NCI-H1436 (cell line): Measurements from ENCODE around the gene RPA3.

Experiments
- DNase-seq: peaks from one replicate; lab custom pipeline; 2025; lab: John Stamatoyannopoulos, UW

Gene RPA3

DNA sequence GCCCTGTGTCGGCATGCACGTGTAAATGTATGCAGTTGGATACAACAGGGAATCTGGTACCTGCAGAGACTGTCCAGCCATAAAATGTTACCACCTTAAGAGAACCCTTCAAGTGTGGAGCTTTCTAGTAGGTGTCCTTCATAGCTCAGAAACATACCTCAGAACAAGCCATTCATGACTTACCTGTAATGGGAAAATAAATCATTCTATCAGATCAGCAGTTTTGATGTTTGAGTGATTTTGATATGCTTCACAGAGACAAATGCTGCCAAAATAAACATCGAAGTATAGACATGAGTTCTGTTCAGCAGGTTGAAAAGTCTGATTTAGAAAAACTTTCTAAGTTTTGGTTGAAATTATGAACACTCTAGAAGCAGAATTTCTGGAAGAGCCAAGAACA is 111.4 kb downstream of the RPA3 start:
- DNase-seq, result no peak

DNA sequence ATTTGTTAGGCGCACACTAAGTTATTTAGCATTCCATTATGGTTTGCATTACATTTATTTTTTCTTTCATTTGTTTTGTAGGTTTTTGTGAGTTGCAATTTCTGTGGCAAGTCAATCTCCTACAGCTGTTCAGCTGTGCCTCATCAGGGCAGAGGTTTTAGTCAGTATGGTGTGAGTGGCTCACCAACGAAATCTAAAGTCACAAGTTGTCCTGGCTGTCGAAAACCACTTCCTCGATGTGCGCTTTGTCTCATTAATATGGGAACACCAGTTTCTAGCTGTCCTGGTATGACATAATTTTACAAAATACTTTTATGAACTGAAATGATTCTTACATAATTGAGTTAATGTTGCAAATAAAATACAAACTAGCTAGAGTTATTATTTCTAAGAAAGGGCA is 122.2 kb downstream of the RPA3 start:
- DNase-seq, result no peak

DNA sequence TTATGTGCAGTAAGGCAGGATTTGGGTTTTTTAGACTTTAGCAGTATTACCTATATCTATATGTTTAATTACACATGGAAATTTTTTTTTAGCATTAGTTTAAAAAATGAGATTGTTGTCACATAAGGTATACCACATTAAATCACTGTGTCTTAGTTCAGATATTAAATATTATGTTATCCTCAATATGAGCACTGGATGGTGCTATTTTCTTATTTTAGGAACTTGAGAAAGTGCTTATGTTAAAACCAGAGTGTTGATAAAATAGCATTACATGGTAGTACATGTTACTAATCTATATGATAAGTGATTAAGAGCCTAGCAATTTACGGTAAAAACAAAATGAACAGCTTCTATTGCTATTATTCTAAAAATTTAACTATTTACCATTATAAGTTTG is 123.0 kb downstream of the RPA3 start:
- DNase-seq, result peak; percentile 33
